Right atrium auricular region (tissue), 2 donors: Measurements from ENCODE around the gene PRRG3. TPM values are rescaled to one million over a fixed set of nuclear protein-coding genes. Genes with fewer than 3 reads are reported as not detected.

Experiments used
- DNase-seq: peaks from one replicate; pipeline ENCODE4 v3.0.0-alpha.2; 2019; ENCODE audit warnings: low spot score
- H3K27ac ChIP-seq, 2 donors: fragments of 200-600 bp; sonication (generic); 1 replicate in 1 of 2; 2 replicates in 1 of 2; pipeline ENCODE4 v1.5.1; 2016 to 2019
- H3K27me3 ChIP-seq, 2 donors: fragments of 200-600 bp; sonication (generic); one replicate each; pipeline versions ENCODE4 v1.5.1 to v1.6.0; 2017 to 2019
- H3K36me3 ChIP-seq: fragments of 200-600 bp; sonication (generic); one replicate; pipeline ENCODE4 v1.5.1; 2016
- H3K4me1 ChIP-seq, 2 donors: fragments of 200-600 bp; sonication (generic); one replicate each; pipeline versions ENCODE4 v1.5.1 to v1.6.0; 2017 to 2019
- H3K4me3 ChIP-seq, 2 donors: fragments of 200-600 bp; sonication (generic); 1 replicate in 1 of 2; 2 replicates in 1 of 2; pipeline ENCODE4 v1.5.1; 2017 to 2019; ENCODE audit warnings: mild to moderate bottlenecking in 1 of 2, moderate library complexity in 1 of 2
- H3K9me3 ChIP-seq, 2 donors: fragments of 200-600 bp; sonication (generic); one replicate each; pipeline ENCODE4 v1.5.1; 2019
- CTCF ChIP-seq, 2 donors: fragments of 200-600 bp; sonication (generic); IDR thresholded peaks; one replicate each; pipeline ENCODE4 v1.5.1; 2019; ENCODE audit warnings: antibody characterized with exemption in 2 of 2
- total RNA-seq, 2 donors: library from RNA; depleted of rRNA; stranded (reverse); fragments of >200 nt; gene quantifications; one replicate each; pipeline ENCODE4 v1.1.0, GENCODE V29; 2016

PRRG3 gene
- total RNA-seq, 2 donors from 2014 or later, result 0.08 to 1.7 TPM

- peak; percentile 26 for DNase-seq
- Histone ChIP-seq H3K27ac (no peak overlapping the region), H3K4me3 (no peak overlapping the region), H3K9me3 (peaks cover 0 to 7% of the 10 kb centered on the region in 2 donors), H3K4me1 (no peaks in the 10 kb centered on the region), H3K36me3 (no peaks in the 10 kb centered on the region), H3K27me3 (no peaks in the 10 kb centered on the region)
- no peak for TF ChIP-seq CTCF (IDR thresholded peaks at IDR 0.05)
These were observed 50.4 kb downstream of the PRRG3 start for GRCh38 chrX:151745651-151746050.

GRCh38 chrX:151746502-151746901 is 51.2 kb downstream of the PRRG3 start:
- no peak overlapping the region for H3K4me3 ChIP-seq
- H3K27me3 ChIP-seq, result no peaks in the 10 kb centered on the region
- peaks cover 0 to 6% of the 10 kb centered on the region in 2 donors for H3K9me3 ChIP-seq
- no peak for TF ChIP-seq CTCF (IDR thresholded peaks at IDR 0.05)
- H3K36me3 ChIP-seq, result no peaks in the 10 kb centered on the region
- DNase-seq, result no peak
- H3K27ac ChIP-seq, result no peak overlapping the region
- H3K4me1 ChIP-seq, result no peaks in the 10 kb centered on the region

GRCh38 chrX:151750511-151750910 is 55.3 kb downstream of the PRRG3 start:
- no peaks in the 10 kb centered on the region for H3K27me3 ChIP-seq
- no peak for TF ChIP-seq CTCF (IDR thresholded peaks at IDR 0.05)
- H3K4me1 ChIP-seq, result peaks cover 0 to 4% of the 10 kb centered on the region in 2 donors
- H3K27ac ChIP-seq, result no peak overlapping the region
- H3K9me3 ChIP-seq, result no peaks in the 10 kb centered on the region
- H3K36me3 ChIP-seq, result no peaks in the 10 kb centered on the region
- H3K4me3 ChIP-seq, result no peak overlapping the region
- peak; percentile 5 for DNase-seq

- no peaks in the 10 kb centered on the region for H3K9me3 ChIP-seq
- peak; percentile 48 for DNase-seq
- H3K4me1 ChIP-seq, result peaks cover 0 to 4% of the 10 kb centered on the region in 2 donors
- H3K4me3 ChIP-seq, result no peak overlapping the region
- no peaks in the 10 kb centered on the region for H3K27me3 ChIP-seq
- H3K36me3 ChIP-seq, result no peaks in the 10 kb centered on the region
- no peak overlapping the region for H3K27ac ChIP-seq
- no peak for TF ChIP-seq CTCF (IDR thresholded peaks at IDR 0.05)
These were observed 57.6 kb downstream of the PRRG3 start for GRCh38 chrX:151752847-151753246.

DNA sequence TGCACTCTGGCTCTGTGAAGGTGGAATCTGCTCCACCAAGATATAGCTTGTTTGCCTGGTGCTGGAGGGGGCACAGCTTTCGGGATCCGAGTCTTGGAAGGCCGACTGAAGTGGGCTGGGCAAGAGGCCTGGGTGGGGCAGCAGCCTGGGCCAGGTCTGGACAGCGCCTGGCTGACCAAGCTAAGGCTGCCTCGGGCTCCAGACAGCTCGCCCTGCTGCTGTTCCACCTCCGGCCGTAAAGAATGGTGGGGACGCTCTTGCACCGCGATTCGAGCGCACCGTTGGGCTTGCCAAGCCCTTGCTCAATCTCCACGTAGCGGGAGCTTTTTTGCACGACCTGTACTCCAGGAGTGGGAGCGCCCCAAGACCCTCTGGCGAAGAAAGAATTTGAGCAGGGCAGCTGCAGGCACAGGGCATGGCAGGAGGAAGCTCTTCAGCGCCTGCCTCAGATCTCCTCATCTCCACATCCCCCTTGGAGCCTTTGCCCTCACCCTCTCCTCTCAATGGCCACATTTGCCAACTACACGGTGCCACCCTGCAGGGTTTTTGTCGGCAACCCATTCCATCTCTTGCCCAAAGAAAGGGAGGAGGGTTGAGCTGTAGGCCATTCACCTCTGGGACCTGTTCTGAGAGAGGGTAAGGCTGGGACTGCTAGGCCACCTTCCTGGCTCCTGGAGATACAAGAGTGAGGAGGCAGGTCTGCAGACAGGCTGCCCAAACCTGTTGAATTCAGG is 58.2 kb downstream of the PRRG3 start:
- peak; percentile 68 to 87 for TF ChIP-seq CTCF (IDR thresholded peaks at IDR 0.05)
- H3K27me3 ChIP-seq, result no peaks in the 10 kb centered on the region
- H3K36me3 ChIP-seq, result no peaks in the 10 kb centered on the region
- no peak overlapping the region for H3K27ac ChIP-seq
- H3K4me3 ChIP-seq, result no peak overlapping the region
- no peaks in the 10 kb centered on the region for H3K9me3 ChIP-seq
- peak; percentile 59 for DNase-seq
- peaks cover 0 to 4% of the 10 kb centered on the region in 2 donors for H3K4me1 ChIP-seq

DNA sequence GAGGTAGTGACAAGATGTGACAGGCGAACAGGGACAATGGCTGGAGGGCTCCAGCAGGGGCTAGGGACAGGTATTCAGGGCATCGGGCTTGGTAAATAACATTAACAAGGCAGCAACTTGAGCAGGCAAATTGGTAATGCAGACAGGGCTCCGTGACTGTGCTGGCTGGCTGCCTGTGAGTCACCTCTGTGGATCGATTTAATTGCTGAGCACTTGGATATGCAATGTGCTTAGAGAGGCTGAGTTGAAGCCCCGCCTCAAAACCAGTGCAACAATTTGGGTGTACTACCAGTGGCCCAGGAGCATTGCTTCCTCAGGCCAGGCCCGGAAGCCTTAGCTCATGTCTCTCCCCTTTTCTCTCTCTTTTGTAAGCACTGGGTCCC is 58.8 kb downstream of the PRRG3 start:
- TF ChIP-seq CTCF (IDR thresholded peaks at IDR 0.05), result no peak
- Histone ChIP-seq H3K27me3 (no peaks in the 10 kb centered on the region), H3K4me3 (no peak overlapping the region), H3K4me1 (peaks cover 0 to 4% of the 10 kb centered on the region in 2 donors), H3K27ac (no peak overlapping the region), H3K9me3 (no peaks in the 10 kb centered on the region), H3K36me3 (no peaks in the 10 kb centered on the region)
- peak; percentile 47 for DNase-seq
